Endothelial cell of umbilical vein (primary cell): ENCODE data around the gene ZHX3. TPM values are rescaled to one million over a fixed set of nuclear protein-coding genes. Genes with fewer than 3 reads are reported as not detected.

Source experiments
- BruUV-seq: library from RNA; stranded (reverse); fragments of 400-500 nt; replicated peaks from 2 replicates; lab custom pipeline; 2021; lab: Mats Ljungman, UMichigan
- CTCF ChIA-PET: fragments of 300-600, 350-600 bp; sonication (Branson Sonifier 250); formaldehyde crosslinking; loops from one replicate; lab custom pipeline; 2021; ENCODE audit warnings: antibody characterized with exemption, inconsistent platforms; lab: Charles Lee
- POLR2A ChIA-PET: fragments of 300-600, 350-600 bp; sonication (Branson Sonifier 250); formaldehyde crosslinking; loops from one replicate; lab custom pipeline; 2021; ENCODE audit warnings: antibody characterized with exemption, inconsistent platforms; lab: Charles Lee
- DNase-seq: peaks from one replicate; pipeline ENCODE4 v3.0.0-alpha.2; 2011; ENCODE audit warnings: low read depth, low spot score
- FAIRE-seq: peaks from 2 replicates; lab custom pipeline; 2011; peaks lifted over from hg19 to GRCh38; lab: Jason Lieb, UNC
- H2AFZ ChIP-seq: 2 replicates; pipeline ENCODE4 v1.6.0; 2012; ENCODE audit warnings: low read depth, low read length, control low read depth, inconsistent platforms
- H3K27ac ChIP-seq: 2 replicates; pipeline ENCODE4 v1.5.1; 2011; ENCODE audit warnings: low read depth, mild to moderate bottlenecking, control low read depth, low read length, moderate library complexity; ENCODE audit not compliant: insufficient read depth
- H3K27me3 ChIP-seq, 2 experiments: 2 replicates each; pipeline versions ENCODE4 v1.6.0 to v1.6.1; 2011; ENCODE audit warnings: low read length in 2 of 2, mixed read lengths in 1 of 2; ENCODE audit not compliant: control insufficient read depth in 2 of 2, insufficient read depth in 2 of 2
- H3K36me3 ChIP-seq, 2 experiments: 2 replicates in 1 of 2; 3 replicates in 1 of 2; pipeline ENCODE4 v1.5.1; 2011; ENCODE audit warnings: low read length in 2 of 2, mild to moderate bottlenecking in 1 of 2, moderate library complexity in 1 of 2; ENCODE audit not compliant: control insufficient read depth in 2 of 2, insufficient read depth in 2 of 2; ENCODE audit errors: extremely low read depth in 1 of 2
- H3K4me1 ChIP-seq: 3 replicates; pipeline ENCODE4 v1.5.1; 2011; ENCODE audit warnings: mild to moderate bottlenecking, low read length; ENCODE audit not compliant: control insufficient read depth, insufficient read depth; ENCODE audit errors: extremely low read depth
- H3K4me2 ChIP-seq: 2 replicates; pipeline ENCODE4 v1.6.1; 2011; ENCODE audit warnings: low read length, control low read depth, mixed read lengths; ENCODE audit not compliant: insufficient read depth
- H3K4me3 ChIP-seq, 3 experiments: fragments of 200-600 bp in 1 of 3; sonication (generic), shearing (Covaris generic) in 1 of 3; replicated peaks in 1 of 3; 2 replicates each; pipeline ENCODE4 v1.5.1; 2011 to 2016; ENCODE audit warnings: control low read depth in 3 of 3, low read length in 3 of 3, mild to moderate bottlenecking in 2 of 3, inconsistent platforms in 1 of 3, low read depth in 1 of 3, moderate library complexity in 1 of 3; ENCODE audit not compliant: insufficient read depth in 1 of 3
- H3K79me2 ChIP-seq: 2 replicates; pipeline ENCODE4 v1.6.0; 2012; ENCODE audit warnings: low read length, inconsistent platforms; ENCODE audit not compliant: control insufficient read depth, insufficient read depth
- H3K9ac ChIP-seq: replicated peaks from 2 replicates; pipeline ENCODE3; 2011; ENCODE audit warnings: low read length, control low read depth; ENCODE audit not compliant: insufficient read depth; ENCODE audit errors: extremely low read depth
- H3K9me1 ChIP-seq: replicated peaks from 3 replicates; pipeline ENCODE4 v1.6.0; 2011; ENCODE audit warnings: mild to moderate bottlenecking, low read length; ENCODE audit not compliant: control insufficient read depth, insufficient read depth; ENCODE audit errors: extremely low read depth
- H3K9me3 ChIP-seq: replicated peaks from 2 replicates; pipeline ENCODE4 v1.5.1; 2012; ENCODE audit warnings: low read length, inconsistent platforms; ENCODE audit not compliant: control insufficient read depth, insufficient read depth
- H4K20me1 ChIP-seq: replicated peaks from 2 replicates; pipeline ENCODE3; 2011; ENCODE audit warnings: mild to moderate bottlenecking, low read length; ENCODE audit not compliant: control insufficient read depth, insufficient read depth; ENCODE audit errors: extremely low read depth
- FOS ChIP-seq: IDR thresholded peaks from 2 replicates; pipeline ENCODE4 v1.6.1; 2011; ENCODE audit warnings: mild to moderate bottlenecking, low read length, moderate library complexity, borderline replicate concordance; ENCODE audit not compliant: insufficient read depth
- JUN ChIP-seq: IDR thresholded peaks from 2 replicates; pipeline ENCODE4 v1.6.1; 2011; ENCODE audit warnings: borderline replicate concordance, low read depth; ENCODE audit not compliant: insufficient read length, insufficient read depth
- MAX ChIP-seq: IDR thresholded peaks from 2 replicates; pipeline ENCODE4 v1.6.1; 2011; ENCODE audit not compliant: insufficient read depth, insufficient read length
- POLR2A ChIP-seq: IDR thresholded peaks from 2 replicates; pipeline ENCODE4 v1.6.1; 2012; ENCODE audit warnings: low read depth, mild to moderate bottlenecking, control low read depth, low read length
- dilution Hi-C: fragments of 300-500 bp; cut with MboI; formaldehyde crosslinking; loops from one replicate; pipeline ENCODE4 v1.15.0; 2019; ENCODE audit warnings: low sequenced_read_pairs; ENCODE audit not compliant: extremely low pct_ligation_motif_present
- intact Hi-C: fragments of 100-400 bp; cut with micrococcal nuclease; formaldehyde crosslinking; loops from one replicate; pipeline ENCODE4 v1.10.0; 2022
- polyA plus RNA-seq, 4 experiments: library from polyadenylated mRNA; depleted of rRNA in 3 of 4; stranded (reverse) in 3 of 4; unstranded in 1 of 4; fragments of >200 nt; gene quantifications; 2 replicates each; pipeline versions ENCODE4 v1.2.1 to v1.2.3, GENCODE V29; 2011 to 2012; ENCODE audit warnings: missing spikeins in 1 of 4
- total RNA-seq: library from RNA; stranded (reverse); gene quantifications from 2 replicates; pipeline ENCODE4 v1.2.3, GENCODE V29; 2021
- TF ChIP-seq, protein P1 (sequence below), 2 donors: IDR thresholded peaks; 1 replicate in 1 of 2; 2 replicates in 1 of 2; pipeline ENCODE4 v1.5.1; 2011; ENCODE audit warnings: low read length in 2 of 2, mild to moderate bottlenecking in 2 of 2, moderate library complexity in 2 of 2, control low read depth in 1 of 2, inconsistent platforms in 1 of 2, low read depth in 1 of 2; ENCODE audit not compliant: insufficient read depth in 1 of 2; ENCODE audit errors: extremely low read depth in 1 of 2

The ZHX3 gene
- total and polyA plus RNA-seq, 2 donors (not counting 3 experiments of a cell fraction or from before 2014, with no cell fraction given) = 7.4 to 17.8 TPM

GRCh38 chr20:41172296-41173140, 145.0 kb downstream of the ZHX3 start:
- BruUV-seq = no TSS peak
- Histone ChIP-seq H3K9me3 (no peaks in the 10 kb centered on the region), H3K36me3 (peaks cover 26 to 78% of the 10 kb centered on the region in 2 experiments), H4K20me1 (no peaks in the 10 kb centered on the region), H3K9ac (no peak overlapping the region), H3K27me3 (no peaks in the 10 kb centered on the region), H2AFZ (no peak overlapping the region), H3K27ac (no peak overlapping the region), H3K4me2 (no peak overlapping the region), H3K9me1 (no peaks in the 10 kb centered on the region), H3K4me3 (no peak overlapping the region), H3K4me1 (peaks cover 6% of the 10 kb centered on the region), H3K79me2 (no peaks in the 10 kb centered on the region)
- POLR2A ChIA-PET = no interaction called here
- dilution Hi-C loops (no loop called here), intact Hi-C loops (loop anchor here (1.0 to 2.0 kb wide), 6 partner anchors 38 to 239 kb away; partner anchors contain the start of gene LPIN3)
- FAIRE-seq (no peak), DNase-seq (no peak)
- TF ChIP-seq MAX = no peak
- no peak for TF ChIP-seq JUN
- TF ChIP-seq, protein P1, sequence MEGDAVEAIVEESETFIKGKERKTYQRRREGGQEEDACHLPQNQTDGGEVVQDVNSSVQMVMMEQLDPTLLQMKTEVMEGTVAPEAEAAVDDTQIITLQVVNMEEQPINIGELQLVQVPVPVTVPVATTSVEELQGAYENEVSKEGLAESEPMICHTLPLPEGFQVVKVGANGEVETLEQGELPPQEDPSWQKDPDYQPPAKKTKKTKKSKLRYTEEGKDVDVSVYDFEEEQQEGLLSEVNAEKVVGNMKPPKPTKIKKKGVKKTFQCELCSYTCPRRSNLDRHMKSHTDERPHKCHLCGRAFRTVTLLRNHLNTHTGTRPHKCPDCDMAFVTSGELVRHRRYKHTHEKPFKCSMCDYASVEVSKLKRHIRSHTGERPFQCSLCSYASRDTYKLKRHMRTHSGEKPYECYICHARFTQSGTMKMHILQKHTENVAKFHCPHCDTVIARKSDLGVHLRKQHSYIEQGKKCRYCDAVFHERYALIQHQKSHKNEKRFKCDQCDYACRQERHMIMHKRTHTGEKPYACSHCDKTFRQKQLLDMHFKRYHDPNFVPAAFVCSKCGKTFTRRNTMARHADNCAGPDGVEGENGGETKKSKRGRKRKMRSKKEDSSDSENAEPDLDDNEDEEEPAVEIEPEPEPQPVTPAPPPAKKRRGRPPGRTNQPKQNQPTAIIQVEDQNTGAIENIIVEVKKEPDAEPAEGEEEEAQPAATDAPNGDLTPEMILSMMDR (IDR thresholded peaks at IDR 0.05; ENCODE audit: extremely low read depth in 1 of 2, insufficient read depth in 1 of 2, low read depth in 1 of 2, low read length in 2 of 2) = no peak
- no peak for TF ChIP-seq FOS
- TF ChIP-seq POLR2A = no peak
- CTCF ChIA-PET = interaction anchor here (0.5 to 7.0 kb wide), 59 partner anchors 9 to 446 kb away, joined by 3 to 295 read pairs (median 6); partner anchors contain the start of genes LPIN3 and ZHX3
